ENCODE results near the gene GPHN.
"Not testable (repeated sequence)": the region's sequence is repeated elsewhere in the genome, so short reads cannot be mapped to it uniquely, and the experiment has no call there.

The GPHN gene

GRCh38 chr14:66507722-66508546, at the start of gene GPHN:
Gene GPHN (plus strand): TSS chr14:66508147.
- peak; percentile 97 to 98 for DNase-seq

DNA sequence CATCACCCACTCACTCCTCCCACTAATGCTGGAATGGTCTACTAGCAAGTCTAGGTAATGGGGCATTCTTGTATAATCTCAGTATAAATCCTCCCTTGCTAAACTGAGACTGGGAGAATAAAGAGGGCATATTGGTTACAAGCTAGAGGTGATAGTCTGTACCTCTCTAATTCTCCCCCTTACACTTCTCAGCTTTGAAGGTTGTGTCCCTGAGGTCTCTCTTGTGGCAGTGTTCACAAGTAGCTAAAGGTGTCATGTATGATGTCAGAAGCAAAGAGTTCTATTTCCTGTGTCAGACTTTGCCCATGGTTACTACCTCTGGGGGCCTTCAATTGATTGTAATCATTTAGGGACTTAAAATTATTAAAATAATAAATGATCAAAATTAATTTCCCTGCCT, 48.3 kb upstream of the GPHN start:
- DNase-seq, result no peak

DNA sequence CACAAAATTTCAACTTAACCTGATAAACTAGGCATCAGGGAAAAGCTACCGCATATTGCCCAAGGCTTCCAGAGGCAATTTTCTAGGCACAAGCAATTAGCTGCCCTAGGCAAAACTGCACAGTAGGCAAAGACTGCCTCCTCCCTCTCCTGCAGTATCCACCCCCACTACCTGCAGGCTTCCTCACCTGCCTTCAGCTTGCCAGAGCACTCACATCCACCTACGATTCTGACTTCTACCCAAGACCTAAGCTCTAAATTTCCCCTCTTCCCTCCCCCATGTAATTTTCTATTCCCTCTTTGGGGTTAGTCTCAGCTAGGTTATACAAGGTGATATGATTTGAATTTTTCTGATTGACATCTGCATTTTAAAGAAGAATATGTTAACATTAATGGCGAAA, 43.7 kb upstream of the GPHN start:
- no peak for DNase-seq

DNA sequence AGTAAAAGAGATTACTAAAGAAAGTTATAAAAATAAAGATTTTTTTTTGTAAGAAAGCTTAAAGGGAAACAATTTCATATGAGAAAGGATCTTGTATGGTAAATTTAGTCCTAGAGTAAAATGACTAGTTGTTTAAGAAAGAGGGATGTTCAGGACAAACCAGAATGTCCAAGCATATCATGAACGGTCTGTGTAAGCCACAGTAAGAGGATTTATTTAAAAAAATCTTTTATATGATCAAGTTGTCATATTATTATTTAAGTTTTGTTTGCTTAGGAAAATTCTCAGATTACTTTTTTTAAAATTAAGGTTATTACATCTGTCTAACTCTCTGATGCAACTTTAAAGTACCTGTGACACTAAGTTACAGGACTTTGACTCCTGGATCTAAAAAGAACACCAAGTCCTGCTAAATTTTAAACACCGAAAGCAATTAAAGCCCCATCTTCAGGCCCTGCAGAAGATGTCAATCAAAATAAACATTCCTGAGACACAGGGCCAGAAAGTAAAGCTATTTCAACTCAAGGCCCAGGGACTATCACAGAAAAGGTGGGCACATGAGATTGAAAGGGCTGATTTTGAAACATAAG, 39.1 kb upstream of the GPHN start:
- DNase-seq, result no peak

DNA sequence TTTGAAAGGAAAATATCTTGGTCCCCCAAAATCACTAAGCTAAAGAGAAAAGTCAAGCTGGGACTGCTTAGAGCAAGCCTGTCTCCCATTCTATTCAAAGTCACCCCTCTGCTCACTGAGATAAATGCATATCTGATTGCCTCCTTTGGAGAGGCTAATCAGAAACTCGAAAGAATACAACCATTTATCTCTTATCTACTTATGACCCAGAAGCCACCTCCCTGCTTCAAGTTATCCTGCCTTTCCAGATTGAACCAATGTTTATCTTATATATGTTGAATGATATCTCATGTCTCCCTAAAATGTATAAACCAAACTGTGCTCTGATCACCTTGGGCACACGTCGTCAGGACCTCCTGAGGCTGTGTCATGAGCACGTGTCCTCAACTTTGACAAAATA, 36.4 kb upstream of the GPHN start:
- no peak for DNase-seq

- DNase-seq, result no peak
These were observed 35.7 kb upstream of the GPHN start for GRCh38 chr14:66472251-66472650.

DNA sequence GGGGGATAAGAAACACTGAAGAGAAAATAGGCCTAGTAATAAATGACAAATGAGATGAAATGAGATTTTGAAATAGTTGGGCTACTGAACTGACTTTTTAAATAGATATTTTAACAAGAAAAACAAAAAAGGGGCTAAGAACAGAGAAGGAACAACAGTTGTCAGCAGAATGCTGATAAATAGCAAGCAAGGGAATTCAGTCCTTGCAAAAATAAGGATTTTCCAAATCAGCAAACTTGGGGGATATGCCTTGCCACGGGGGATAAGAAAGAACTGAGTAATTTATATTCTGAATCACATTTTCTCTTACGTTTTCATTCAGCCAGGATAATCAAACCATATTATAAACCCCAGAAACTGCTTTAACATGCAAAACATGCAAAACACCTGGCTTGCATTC, 34.7 kb upstream of the GPHN start:
- no peak for DNase-seq

- DNase-seq, result peak; percentile 9 to 77
These were observed 31.0 kb upstream of the GPHN start for GRCh38 chr14:66476964-66477363.

DNA sequence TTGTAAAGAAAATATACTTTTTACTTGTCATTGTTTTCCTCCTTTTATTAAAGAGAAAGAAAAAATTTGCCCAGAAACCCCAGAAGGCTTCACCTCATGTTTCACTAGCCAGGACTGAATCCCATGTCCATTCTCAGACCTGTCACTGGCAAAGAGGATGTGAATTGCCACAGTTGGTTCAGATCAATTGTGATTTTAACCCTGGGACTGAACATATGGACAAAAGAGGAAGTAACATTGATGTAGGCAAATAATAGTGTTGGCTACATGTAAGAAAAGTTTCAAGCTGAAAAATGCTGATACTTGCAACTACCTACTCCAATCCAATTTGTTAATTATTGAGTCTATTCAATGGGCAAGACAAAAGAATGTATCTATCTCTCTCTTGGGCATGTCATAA, 30.4 kb upstream of the GPHN start:
- DNase-seq, result no peak

- no peak for DNase-seq
These were observed 25.1 kb upstream of the GPHN start for GRCh38 chr14:66482873-66483272.

DNA sequence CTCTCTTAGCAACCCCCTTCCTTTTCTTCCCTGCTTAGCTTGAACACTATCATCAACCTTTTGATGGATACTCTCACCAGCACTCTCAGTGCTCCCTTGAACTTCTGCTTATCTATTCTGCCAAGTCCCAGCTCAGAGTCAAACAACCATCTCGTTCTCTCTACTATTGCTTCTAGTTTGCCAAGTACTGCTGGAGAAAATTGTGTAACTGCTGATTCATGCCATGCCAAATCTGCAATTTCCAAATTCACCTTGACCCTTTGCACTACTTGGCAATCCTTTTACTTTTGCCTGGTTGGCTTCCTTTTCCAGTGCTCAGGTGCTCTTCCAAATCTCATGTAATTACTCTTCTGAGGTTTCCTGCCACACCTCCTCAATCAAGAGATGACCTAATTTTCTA, 24.6 kb upstream of the GPHN start:
- DNase-seq, result no peak

DNA sequence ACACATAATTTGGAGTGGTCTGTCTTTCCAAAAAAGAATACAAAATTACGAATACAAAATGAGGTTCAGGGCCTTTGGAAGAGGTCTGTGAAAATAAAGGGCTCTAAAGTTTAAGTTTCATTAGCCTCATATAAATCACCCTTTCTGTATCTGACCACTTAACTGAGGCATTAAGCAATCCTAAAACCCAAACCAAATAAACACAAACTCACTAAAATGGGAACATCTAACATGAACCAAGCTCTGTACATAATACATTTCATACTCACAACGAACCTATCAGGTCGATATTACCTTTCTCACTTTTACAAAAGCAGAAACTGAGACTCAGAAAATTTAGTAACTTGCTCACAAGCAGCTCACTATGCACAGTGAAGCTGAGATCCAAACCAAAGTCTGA, 22.9 kb upstream of the GPHN start:
- no peak for DNase-seq

GRCh38 chr14:66485910-66486421, 22.0 kb upstream of the GPHN start, which contains the start of gene CCDC196:
Gene CCDC196 (plus strand): TSS chr14:66486371. CDS start chr14:66486503, 132 bp downstream.
- no peak for DNase-seq

GRCh38 chr14:66487164-66487563, 20.8 kb upstream of the GPHN start:
- DNase-seq, result no peak

DNA sequence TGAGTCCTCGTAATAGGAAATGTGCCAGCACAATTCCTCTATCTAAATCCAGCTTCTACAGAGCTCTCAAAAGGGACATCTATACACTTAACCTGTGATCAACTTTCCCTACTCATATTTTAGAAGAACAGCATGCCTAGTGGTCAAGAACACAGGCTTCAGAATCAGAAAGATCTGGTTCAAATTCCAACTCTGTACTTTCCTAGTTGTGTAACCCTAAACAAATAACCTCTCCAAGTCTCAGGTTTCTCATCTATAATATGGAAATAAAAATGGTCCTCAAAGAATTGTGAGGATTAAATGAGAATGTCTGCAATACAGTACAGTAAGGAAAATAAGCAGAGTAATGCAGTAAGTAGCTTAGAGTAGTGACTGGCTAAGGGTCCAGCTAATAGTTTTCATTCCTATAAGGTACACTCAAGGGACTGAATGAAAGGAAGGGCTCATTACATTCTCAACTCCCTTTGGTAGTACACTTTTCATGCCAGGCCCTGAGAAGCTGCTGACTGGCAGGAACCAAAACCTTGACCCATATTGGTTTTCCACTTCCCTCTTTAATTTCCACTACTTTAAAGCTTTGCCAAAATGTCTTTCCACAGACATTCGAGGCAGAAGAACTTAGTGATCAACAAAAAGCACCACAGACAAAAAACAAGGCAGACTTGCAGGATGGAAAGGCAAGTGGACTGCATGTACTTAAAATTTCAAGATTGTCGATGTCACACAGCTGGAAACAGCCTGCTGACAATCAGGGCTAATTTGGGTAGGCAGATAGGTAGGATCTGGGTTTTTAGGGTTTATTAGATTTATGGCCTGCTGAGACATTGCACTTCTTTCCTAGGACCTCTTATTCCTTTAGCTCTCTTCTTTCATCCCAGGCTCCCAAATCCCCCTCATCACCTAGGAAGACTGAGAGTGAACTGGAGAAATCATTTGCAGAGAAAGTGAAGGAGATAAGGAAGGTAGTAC, 17.5 kb upstream of the GPHN start:
- DNase-seq, result no peak

GRCh38 chr14:66493750-66494149, 14.2 kb upstream of the GPHN start:
- no peak for DNase-seq

DNA sequence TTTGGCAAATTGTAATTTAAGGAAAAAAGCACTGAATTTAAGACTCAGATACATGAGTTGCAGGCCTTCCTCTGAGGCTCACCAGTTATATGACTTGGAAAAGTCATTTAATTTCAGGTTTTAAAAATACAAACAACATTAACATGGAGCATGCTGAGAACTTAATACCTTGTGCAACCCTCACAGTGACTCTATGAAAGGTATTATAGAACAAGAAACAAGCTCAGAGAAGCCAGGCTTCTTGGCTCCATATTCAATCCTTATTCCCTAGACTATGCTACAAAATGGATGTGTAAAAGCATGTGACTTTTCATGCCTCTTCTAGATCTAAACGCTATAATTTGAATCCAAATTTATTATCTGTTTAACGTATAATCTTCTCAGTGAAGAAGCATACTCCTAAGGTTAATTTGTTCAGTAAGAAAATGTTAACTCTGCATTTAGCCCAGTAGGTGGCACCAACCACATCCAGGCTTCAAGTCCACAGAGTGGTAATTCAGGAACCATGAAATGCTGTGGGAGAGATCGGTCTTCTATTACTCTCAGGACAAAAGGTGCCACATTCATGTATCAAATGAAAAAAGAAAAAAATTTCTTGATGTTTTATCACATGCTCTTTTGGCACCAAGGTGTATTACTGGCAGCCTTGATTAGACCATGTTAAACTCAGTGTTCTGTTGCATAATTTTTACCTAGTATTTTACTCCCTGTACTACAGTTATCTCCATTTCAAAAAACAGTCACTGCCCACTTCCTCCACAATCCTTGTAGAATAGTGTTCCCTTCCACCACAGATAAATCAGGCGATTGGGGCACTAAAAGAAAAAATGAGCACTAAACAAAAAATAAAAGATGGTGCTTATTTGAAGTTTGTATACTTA, 12.5 kb upstream of the GPHN start:
- DNase-seq, result peak; percentile 78 to 82

DNA sequence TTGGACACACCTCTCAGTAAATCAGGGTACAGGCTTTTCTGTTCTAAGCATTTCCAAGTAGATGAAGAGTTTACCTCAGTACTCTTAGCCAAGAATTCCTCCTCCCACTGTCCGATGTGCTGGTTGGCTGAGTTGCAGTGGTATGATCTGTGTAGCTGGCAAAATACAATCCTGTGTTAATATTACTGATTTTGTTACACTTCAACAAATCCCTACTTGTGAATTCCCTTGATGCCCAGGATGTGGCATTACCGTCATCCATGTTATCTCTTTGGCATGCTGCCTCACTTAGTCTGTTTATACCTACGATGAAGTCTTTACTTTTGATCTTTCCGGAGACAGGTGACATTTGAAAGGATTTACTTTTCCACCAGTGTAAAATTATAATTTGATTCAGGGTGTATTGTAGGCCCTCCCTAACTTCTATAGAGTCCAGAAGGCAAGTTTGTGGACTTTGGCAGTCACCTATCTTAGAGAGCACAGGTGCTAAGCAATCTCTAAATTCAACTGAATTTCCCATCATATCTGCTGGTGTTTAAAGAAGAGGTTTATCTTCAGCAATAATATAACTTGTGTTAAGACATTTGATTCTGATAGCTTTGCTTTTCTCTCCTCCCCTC, 11.6 kb upstream of the GPHN start:
- DNase-seq, result peak in 1 of 2 experiments; percentile 35

- DNase-seq, result no peak
These were observed 11.0 kb upstream of the GPHN start for GRCh38 chr14:66496911-66497310.

- DNase-seq, result no peak
These were observed 9.6 kb upstream of the GPHN start for GRCh38 chr14:66498311-66498710.

GRCh38 chr14:66501592-66501991, 6.4 kb upstream of the GPHN start:
- DNase-seq, result no peak

GRCh38 chr14:66502836-66503235, 5.1 kb upstream of the GPHN start:
- not testable (repeated sequence) for DNase-seq

All from NCI-H446 (cell line).